ENCODE measurements around the gene GPATCH8.

GRCh38 chr17:44408786-44409185 lies 94.4 kb downstream of the GPATCH8 start:
- TF ChIP-seq SUZ12 (IDR thresholded peaks at IDR 0.05; ENCODE audit: extremely low read depth, insufficient read depth, insufficient read length) (no peak), YY1 (IDR thresholded peaks at IDR 0.05; ENCODE audit: insufficient read depth, insufficient read length) (no peak), ZNF274 (IDR thresholded peaks at IDR 0.05; ENCODE audit: low read depth, low read length) (no peak)

Data from NT2/D1 (cell line).